ENCODE data around the gene TMEM53. TPM values are rescaled to one million over a fixed set of nuclear protein-coding genes. Genes with fewer than 3 reads are reported as not detected.

The TMEM53 gene
- total and polyA plus RNA-seq, 2 donors (not counting 1 experiment from before 2014, with no cell fraction given), result 8.1 to 11.6 TPM

GRCh38 chr1:44714944-44715571 lies 40.8 kb upstream of the TMEM53 start:
- Histone ChIP-seq H3K9me3 (ENCODE audit: control insufficient read depth, insufficient read depth, low read depth, low read length) (no peaks in the 10 kb centered on the region), H3K27me3 (ENCODE audit: control insufficient read depth, insufficient read depth, low read length) (no peaks in the 10 kb centered on the region), H3K79me2 (ENCODE audit: control insufficient read depth, insufficient read depth, low read length) (no peaks in the 10 kb centered on the region), H3K4me2 (ENCODE audit: extremely low read depth, insufficient read depth, low read length) (no peak overlapping the region), H2AFZ (ENCODE audit: low read length) (peak overlapping the region; percentile 71), H3K9ac (ENCODE audit: insufficient read depth, low read length) (no peak overlapping the region), H3K4me1 (ENCODE audit: control insufficient read depth, extremely low read depth, insufficient read depth, low read length) (no peaks in the 10 kb centered on the region), H3K27ac (ENCODE audit: insufficient read depth, low read length) (no peak overlapping the region), H4K20me1 (ENCODE audit: control insufficient read depth, extremely low read depth, insufficient read depth, low read length) (no peaks in the 10 kb centered on the region), H3K4me3 (replicated peaks in 1 of 4; ENCODE audit: control extremely low read depth in 1 of 4, insufficient read depth in 1 of 4, low read depth in 3 of 4, low read length in 4 of 4) (no peak overlapping the region), H3K36me3 (ENCODE audit: control insufficient read depth, insufficient read depth, low read length) (no peaks in the 10 kb centered on the region)
- TF ChIP-seq CTCF (conservative IDR thresholded peaks at IDR 0.05 in 1 of 2, IDR thresholded peaks at IDR 0.05 in 1 of 2; ENCODE audit: low read depth in 1 of 2, low read length in 2 of 2), result peak; percentile 94 to 97
- TF ChIP-seq EZH2 (IDR thresholded peaks at IDR 0.05; ENCODE audit: low read length, missing control alignments), result no peak
- DNase-seq (ENCODE audit: low read depth in 2 of 2), result peak; percentile 56 to 80

GRCh38 chr1:44714532-44714931 lies 40.3 kb upstream of the TMEM53 start:
- H4K20me1 ChIP-seq (ENCODE audit: control insufficient read depth, extremely low read depth, insufficient read depth, low read length), result no peaks in the 10 kb centered on the region
- H3K27ac ChIP-seq (ENCODE audit: insufficient read depth, low read length), result no peak overlapping the region
- no peaks in the 10 kb centered on the region for H3K4me1 ChIP-seq (ENCODE audit: control insufficient read depth, extremely low read depth, insufficient read depth, low read length)
- no peaks in the 10 kb centered on the region for H3K27me3 ChIP-seq (ENCODE audit: control insufficient read depth, insufficient read depth, low read length)
- TF ChIP-seq EZH2 (IDR thresholded peaks at IDR 0.05; ENCODE audit: low read length, missing control alignments), result no peak
- TF ChIP-seq CTCF (conservative IDR thresholded peaks at IDR 0.05 in 1 of 2, IDR thresholded peaks at IDR 0.05 in 1 of 2; ENCODE audit: low read depth in 1 of 2, low read length in 2 of 2), result no peak
- H3K36me3 ChIP-seq (ENCODE audit: control insufficient read depth, insufficient read depth, low read length), result no peaks in the 10 kb centered on the region
- no peak overlapping the region for H3K4me3 ChIP-seq (replicated peaks in 1 of 4; ENCODE audit: control extremely low read depth in 1 of 4, insufficient read depth in 1 of 4, low read depth in 3 of 4, low read length in 4 of 4)
- no peak for DNase-seq (ENCODE audit: low read depth in 2 of 2)
- H3K9ac ChIP-seq (ENCODE audit: insufficient read depth, low read length), result no peak overlapping the region
- H2AFZ ChIP-seq (ENCODE audit: low read length), result peak overlapping the region; percentile 71
- H3K4me2 ChIP-seq (ENCODE audit: extremely low read depth, insufficient read depth, low read length), result no peak overlapping the region
- no peaks in the 10 kb centered on the region for H3K79me2 ChIP-seq (ENCODE audit: control insufficient read depth, insufficient read depth, low read length)
- no peaks in the 10 kb centered on the region for H3K9me3 ChIP-seq (ENCODE audit: control insufficient read depth, insufficient read depth, low read depth, low read length)

- H3K4me2 ChIP-seq (ENCODE audit: extremely low read depth, insufficient read depth, low read length), result no peak overlapping the region
- H2AFZ ChIP-seq (ENCODE audit: low read length), result no peak overlapping the region
- no peaks in the 10 kb centered on the region for H3K36me3 ChIP-seq (ENCODE audit: control insufficient read depth, insufficient read depth, low read length)
- no peak overlapping the region for H3K9ac ChIP-seq (ENCODE audit: insufficient read depth, low read length)
- H3K4me1 ChIP-seq (ENCODE audit: control insufficient read depth, extremely low read depth, insufficient read depth, low read length), result peaks cover 3% of the 10 kb centered on the region
- no peaks in the 10 kb centered on the region for H3K79me2 ChIP-seq (ENCODE audit: control insufficient read depth, insufficient read depth, low read length)
- TF ChIP-seq EZH2 (IDR thresholded peaks at IDR 0.05; ENCODE audit: low read length, missing control alignments), result no peak
- TF ChIP-seq CTCF (conservative IDR thresholded peaks at IDR 0.05 in 1 of 2, IDR thresholded peaks at IDR 0.05 in 1 of 2; ENCODE audit: low read depth in 1 of 2, low read length in 2 of 2), result no peak
- no peak overlapping the region for H3K27ac ChIP-seq (ENCODE audit: insufficient read depth, low read length)
- DNase-seq (ENCODE audit: low read depth in 2 of 2), result no peak
- no peak overlapping the region for H3K4me3 ChIP-seq (replicated peaks in 1 of 4; ENCODE audit: control extremely low read depth in 1 of 4, insufficient read depth in 1 of 4, low read depth in 3 of 4, low read length in 4 of 4)
- H4K20me1 ChIP-seq (ENCODE audit: control insufficient read depth, extremely low read depth, insufficient read depth, low read length), result no peaks in the 10 kb centered on the region
- no peaks in the 10 kb centered on the region for H3K27me3 ChIP-seq (ENCODE audit: control insufficient read depth, insufficient read depth, low read length)
- no peaks in the 10 kb centered on the region for H3K9me3 ChIP-seq (ENCODE audit: control insufficient read depth, insufficient read depth, low read depth, low read length)
Observed at GRCh38 chr1:44713321-44713781, 39.1 kb upstream of the TMEM53 start.
